Vagina (tissue), 2 donors: Measurements from ENCODE around the gene RSPH1. TPM values are rescaled to one million over a fixed set of nuclear protein-coding genes. Genes with fewer than 3 reads are reported as not detected.

Experiments
- DNase-seq, 2 donors: peaks; one replicate each; pipeline ENCODE4 v3.0.0-alpha.2; 2017; ENCODE audit errors: extremely low spot score in 2 of 2
- H3K27ac ChIP-seq: fragments of 200-600 bp; sonication (generic); one replicate; pipeline ENCODE4 v1.5.1; 2019
- H3K27me3 ChIP-seq: fragments of 200-600 bp; sonication (generic); one replicate; pipeline ENCODE4 v1.5.1; 2019
- H3K36me3 ChIP-seq, 2 donors: fragments of 200-600 bp; sonication (generic); one replicate each; pipeline ENCODE4 v1.5.1; 2017 to 2019
- H3K4me1 ChIP-seq: fragments of 200-600 bp; sonication (generic); one replicate; pipeline ENCODE4 v1.5.1; 2019
- H3K4me3 ChIP-seq, 2 donors: fragments of 200-600 bp; sonication (generic); 1 replicate in 1 of 2; 2 replicates in 1 of 2; pipeline ENCODE4 v1.5.1; 2016 to 2019
- H3K9me3 ChIP-seq: fragments of 200-600 bp; sonication (generic); one replicate; pipeline ENCODE4 v1.5.1; 2019
- CTCF ChIP-seq, 3 experiments: fragments of 450-650 bp in 2 of 3; fragments of 200-600 bp in 1 of 3; sonication (generic) in 1 of 3; IDR thresholded peaks; one replicate each; pipeline ENCODE4 v1.5.1; 2017 to 2019; ENCODE audit warnings: antibody characterized with exemption in 3 of 3, mild to moderate bottlenecking in 2 of 3, moderate library complexity in 2 of 3
- POLR2A ChIP-seq, 2 donors: fragments of 450-650 bp; IDR thresholded peaks; one replicate each; pipeline ENCODE4 v1.6.1; 2017; ENCODE audit warnings: antibody characterized with exemption in 2 of 2, mild to moderate bottlenecking in 2 of 2, moderate library complexity in 2 of 2
- POLR2AphosphoS5 ChIP-seq, 2 donors: sonication (generic); formaldehyde crosslinking; IDR thresholded peaks; one replicate each; pipeline ENCODE4 v1.9.0; 2017; ENCODE audit warnings: antibody characterized with exemption in 2 of 2, mild to moderate bottlenecking in 2 of 2, low read depth in 1 of 2; ENCODE audit not compliant: insufficient read depth in 1 of 2
- intact Hi-C: fragments of 100-400 bp; cut with DNase I; formaldehyde crosslinking; loops from one replicate; pipeline ENCODE4 v1.15.1; 2023
- total RNA-seq: library from RNA; depleted of rRNA; stranded (reverse); fragments of >200 nt; gene quantifications from one replicate; pipeline ENCODE4 v1.2.3, GENCODE V29; 2016

The RSPH1 gene
- total RNA-seq, 1 donor from 2014 or later = not detected

GRCh38 chr21:42496839-42497202 lies 797 bp upstream of the RSPH1 start:
- peak overlapping the region; percentile 48 to 70 for H3K4me3 ChIP-seq
- peak overlapping the region; percentile 87 for H3K27ac ChIP-seq
- no peaks in the 10 kb centered on the region for H3K9me3 ChIP-seq
- TF ChIP-seq CTCF (IDR thresholded peaks at IDR 0.05) (no peak), POLR2AphosphoS5 (IDR thresholded peaks at IDR 0.05; ENCODE audit: insufficient read depth in 1 of 2, low read depth in 1 of 2) (no peak), POLR2A (IDR thresholded peaks at IDR 0.05) (no peak)
- H3K27me3 ChIP-seq = no peaks in the 10 kb centered on the region
- intact Hi-C loops = no loop called here
- H3K4me1 ChIP-seq = peaks cover 12% of the 10 kb centered on the region
- no peaks in the 10 kb centered on the region for H3K36me3 ChIP-seq
- DNase-seq = no peak

GRCh38 chr21:42495765-42496119 lies 282 bp downstream of the RSPH1 start:
- intact Hi-C loops = no loop called here

GRCh38 chr21:42495027-42495426 lies 997 bp downstream of the RSPH1 start:
- DNase-seq = peak in 1 of 2 donors; percentile 87
- TF ChIP-seq CTCF (IDR thresholded peaks at IDR 0.05) (no peak), POLR2A (IDR thresholded peaks at IDR 0.05) (no peak), POLR2AphosphoS5 (IDR thresholded peaks at IDR 0.05; ENCODE audit: insufficient read depth in 1 of 2, low read depth in 1 of 2) (no peak)
- H3K4me1 ChIP-seq = peaks cover 12% of the 10 kb centered on the region
- intact Hi-C loops = no loop called here
- H3K9me3 ChIP-seq = no peaks in the 10 kb centered on the region
- no peak overlapping the region for H3K4me3 ChIP-seq
- H3K36me3 ChIP-seq = no peaks in the 10 kb centered on the region
- H3K27ac ChIP-seq = no peak overlapping the region
- H3K27me3 ChIP-seq = no peaks in the 10 kb centered on the region

More at GRCh38 chr21:42495765-42496119, 282 bp downstream of the RSPH1 start:
- no peaks in the 10 kb centered on the region for H3K36me3 ChIP-seq
- peak overlapping the region; percentile 48 to 70 for H3K4me3 ChIP-seq
- no peaks in the 10 kb centered on the region for H3K27me3 ChIP-seq
- DNase-seq = no peak
- TF ChIP-seq POLR2AphosphoS5 (IDR thresholded peaks at IDR 0.05; ENCODE audit: insufficient read depth in 1 of 2, low read depth in 1 of 2) = no peak
- no peak for TF ChIP-seq CTCF (IDR thresholded peaks at IDR 0.05)
- no peak for TF ChIP-seq POLR2A (IDR thresholded peaks at IDR 0.05)
- H3K9me3 ChIP-seq = no peaks in the 10 kb centered on the region
- H3K4me1 ChIP-seq = peaks cover 12% of the 10 kb centered on the region
- peak overlapping the region; percentile 87 for H3K27ac ChIP-seq

GRCh38 chr21:42493109-42494060 lies 2.6 kb downstream of the RSPH1 start:
- no peak for DNase-seq
- Histone ChIP-seq H3K4me3 (no peak overlapping the region), H3K27ac (no peak overlapping the region), H3K4me1 (peaks cover 12% of the 10 kb centered on the region), H3K36me3 (no peaks in the 10 kb centered on the region), H3K27me3 (no peaks in the 10 kb centered on the region), H3K9me3 (no peaks in the 10 kb centered on the region)
- intact Hi-C loops = no loop called here
- TF ChIP-seq CTCF (IDR thresholded peaks at IDR 0.05) (no peak), POLR2A (IDR thresholded peaks at IDR 0.05) (no peak), POLR2AphosphoS5 (IDR thresholded peaks at IDR 0.05; ENCODE audit: insufficient read depth in 1 of 2, low read depth in 1 of 2) (no peak)

- Histone ChIP-seq H3K36me3 (no peaks in the 10 kb centered on the region), H3K9me3 (no peaks in the 10 kb centered on the region), H3K4me1 (peaks cover 12% of the 10 kb centered on the region), H3K27me3 (no peaks in the 10 kb centered on the region), H3K27ac (no peak overlapping the region), H3K4me3 (no peak overlapping the region)
- intact Hi-C loops = no loop called here
- TF ChIP-seq POLR2A (IDR thresholded peaks at IDR 0.05) (no peak), POLR2AphosphoS5 (IDR thresholded peaks at IDR 0.05; ENCODE audit: insufficient read depth in 1 of 2, low read depth in 1 of 2) (no peak), CTCF (IDR thresholded peaks at IDR 0.05) (no peak)
- DNase-seq = no peak
These were observed 3.8 kb downstream of the RSPH1 start for GRCh38 chr21:42492201-42492600.
